Measurements from ENCODE around the gene CDT1.

The CDT1 gene

GRCh38 chr16:88840600-88841215 is 37.1 kb downstream of the CDT1 start:
- no peak for DNase-seq

GRCh38 chr16:88841521-88842307 is 38.1 kb downstream of the CDT1 start:
- DNase-seq, result no peak

- DNase-seq, result no peak
Measured at GRCh38 chr16:88842308-88842756, 38.7 kb downstream of the CDT1 start.

- DNase-seq, result no peak
Measured at GRCh38 chr16:88842806-88843205, 39.2 kb downstream of the CDT1 start.

- no peak for DNase-seq
Measured at GRCh38 chr16:88843256-88843655, 39.7 kb downstream of the CDT1 start.

- peak; percentile 21 to 52 for DNase-seq
Measured at GRCh38 chr16:88844419-88845036, 40.9 kb downstream of the CDT1 start.

- DNase-seq, result no peak
Measured at GRCh38 chr16:88846088-88846487, 42.5 kb downstream of the CDT1 start.

- no peak for DNase-seq
Measured at GRCh38 chr16:88847654-88848053, 44.1 kb downstream of the CDT1 start.

GRCh38 chr16:88848557-88848956 is 45.0 kb downstream of the CDT1 start:
- no peak for DNase-seq

GRCh38 chr16:88850531-88851199 is 47.1 kb downstream of the CDT1 start:
- no peak for DNase-seq

- DNase-seq, result no peak
Measured at GRCh38 chr16:88851616-88852015, 48.0 kb downstream of the CDT1 start.

- no peak for DNase-seq
Measured at GRCh38 chr16:88853325-88853941, 49.8 kb downstream of the CDT1 start.

- DNase-seq, result no peak
Measured at GRCh38 chr16:88854306-88855111, 50.9 kb downstream of the CDT1 start.

- no peak for DNase-seq
Measured at GRCh38 chr16:88855176-88855575, 51.6 kb downstream of the CDT1 start.

- DNase-seq, result no peak
Measured at GRCh38 chr16:88855736-88856121, 52.1 kb downstream of the CDT1 start.

- DNase-seq, result no peak
Measured at GRCh38 chr16:88856122-88856827, 52.7 kb downstream of the CDT1 start.

- DNase-seq, result peak; percentile 60 to 96
Measured at GRCh38 chr16:88856828-88857727, 53.5 kb downstream of the CDT1 start, which contains the start of the genes GALNS and TRAPPC2L. GALNS (minus strand) TSS chr16:88856947; CDS start chr16:88856877, 70 bp downstream. TRAPPC2L (plus strand) TSS chr16:88857127; CDS start chr16:88857151, 24 bp downstream.

GRCh38 chr16:88857728-88858339 is 54.2 kb downstream of the CDT1 start:
- DNase-seq, result peak; percentile 14 to 63
